Measurements from ENCODE around the gene ZNF319. TPM values are rescaled to one million over a fixed set of nuclear protein-coding genes. Genes with fewer than 3 reads are reported as not detected.

Gene ZNF319
- total and polyA plus RNA-seq, 2 of the 13 experiments (the other 11 are each of a cell fraction or from before 2014, with no cell fraction given), result 2.4 to 3.6 TPM

DNA sequence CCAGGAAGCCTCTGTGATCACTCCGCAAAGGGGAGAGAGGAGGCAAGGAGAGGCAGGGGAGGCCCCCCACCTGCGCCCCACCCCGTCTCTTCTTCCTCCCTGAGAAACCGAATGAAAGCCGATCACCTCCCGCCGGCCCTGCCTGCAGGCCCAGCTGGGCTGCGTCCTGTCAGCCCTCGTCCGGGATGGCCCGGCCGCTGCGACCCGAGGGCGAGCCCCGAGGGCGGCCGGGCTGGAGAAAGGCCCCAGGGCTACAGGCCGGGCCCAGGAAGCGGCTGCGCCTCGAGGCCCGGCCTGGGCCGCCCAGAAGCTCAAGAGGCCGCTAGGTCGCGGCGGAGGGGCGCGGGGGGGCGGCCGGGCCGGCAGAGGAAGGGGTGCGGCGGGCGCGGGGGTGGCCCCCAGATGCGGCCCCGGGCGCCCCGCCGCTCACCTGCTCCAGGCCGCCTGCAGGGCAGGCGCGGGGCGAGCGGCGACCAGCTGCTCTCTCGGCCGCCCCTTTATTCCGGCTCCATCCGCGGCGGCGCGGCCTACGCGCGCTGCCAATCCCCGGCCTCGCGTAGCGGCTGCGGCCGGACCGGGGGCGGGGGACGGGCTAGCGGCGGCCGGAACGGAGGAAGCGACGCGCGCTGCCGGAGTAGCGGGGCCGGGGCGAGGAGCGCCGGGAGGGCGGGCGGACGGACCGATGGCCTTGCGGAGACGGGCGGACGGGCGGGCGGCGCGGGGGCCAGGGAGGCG lies at the start of gene ZNF319 (continued):
- TF ChIP-seq, protein P1, sequence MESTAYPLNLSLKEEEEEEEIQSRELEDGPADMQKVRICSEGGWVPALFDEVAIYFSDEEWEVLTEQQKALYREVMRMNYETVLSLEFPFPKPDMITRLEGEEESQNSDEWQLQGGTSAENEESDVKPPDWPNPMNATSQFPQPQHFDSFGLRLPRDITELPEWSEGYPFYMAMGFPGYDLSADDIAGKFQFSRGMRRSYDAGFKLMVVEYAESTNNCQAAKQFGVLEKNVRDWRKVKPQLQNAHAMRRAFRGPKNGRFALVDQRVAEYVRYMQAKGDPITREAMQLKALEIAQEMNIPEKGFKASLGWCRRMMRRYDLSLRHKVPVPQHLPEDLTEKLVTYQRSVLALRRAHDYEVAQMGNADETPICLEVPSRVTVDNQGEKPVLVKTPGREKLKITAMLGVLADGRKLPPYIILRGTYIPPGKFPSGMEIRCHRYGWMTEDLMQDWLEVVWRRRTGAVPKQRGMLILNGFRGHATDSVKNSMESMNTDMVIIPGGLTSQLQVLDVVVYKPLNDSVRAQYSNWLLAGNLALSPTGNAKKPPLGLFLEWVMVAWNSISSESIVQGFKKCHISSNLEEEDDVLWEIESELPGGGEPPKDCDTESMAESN (CRISPR knock-in tag; conservative IDR thresholded peaks at IDR 0.05), result 0 out of 2 replicates have a peak, but pooled peaks have one; percentile 49
- TF ChIP-seq PLRG1 (conservative IDR thresholded peaks at IDR 0.05), result no peak
- peak; percentile 38; the same call in 1 of the 2 replicates for TF ChIP-seq ZNF777 (CRISPR knock-in tag; IDR thresholded peaks at IDR 0.05)
- TF ChIP-seq POLR2G (IDR thresholded peaks at IDR 0.05; ENCODE audit: low read depth, low read length), result no peak
- TF ChIP-seq NR2C2 (CRISPR knock-in tag; IDR thresholded peaks at IDR 0.05; ENCODE audit: borderline replicate concordance), result peak; percentile 1; the same call in 1 of the 2 replicates
- TF ChIP-seq, protein P2, sequence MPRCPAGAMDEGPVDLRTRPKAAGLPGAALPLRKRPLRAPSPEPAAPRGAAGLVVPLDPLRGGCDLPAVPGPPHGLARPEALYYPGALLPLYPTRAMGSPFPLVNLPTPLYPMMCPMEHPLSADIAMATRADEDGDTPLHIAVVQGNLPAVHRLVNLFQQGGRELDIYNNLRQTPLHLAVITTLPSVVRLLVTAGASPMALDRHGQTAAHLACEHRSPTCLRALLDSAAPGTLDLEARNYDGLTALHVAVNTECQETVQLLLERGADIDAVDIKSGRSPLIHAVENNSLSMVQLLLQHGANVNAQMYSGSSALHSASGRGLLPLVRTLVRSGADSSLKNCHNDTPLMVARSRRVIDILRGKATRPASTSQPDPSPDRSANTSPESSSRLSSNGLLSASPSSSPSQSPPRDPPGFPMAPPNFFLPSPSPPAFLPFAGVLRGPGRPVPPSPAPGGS (CRISPR knock-in tag; IDR thresholded peaks at IDR 0.05), result 0 out of 2 replicates have a peak, but pooled peaks have one; percentile 77
- TF ChIP-seq YEATS4 (CRISPR knock-in tag; IDR thresholded peaks at IDR 0.05; ENCODE audit: borderline replicate concordance), result peak; percentile 25; the same call in 1 of the 2 replicates
- TF ChIP-seq HBP1 (CRISPR knock-in tag; IDR thresholded peaks at IDR 0.05; ENCODE audit: low read depth), result peak; percentile 70; the same call in 1 of the 2 replicates
- TF ChIP-seq, protein P3, sequence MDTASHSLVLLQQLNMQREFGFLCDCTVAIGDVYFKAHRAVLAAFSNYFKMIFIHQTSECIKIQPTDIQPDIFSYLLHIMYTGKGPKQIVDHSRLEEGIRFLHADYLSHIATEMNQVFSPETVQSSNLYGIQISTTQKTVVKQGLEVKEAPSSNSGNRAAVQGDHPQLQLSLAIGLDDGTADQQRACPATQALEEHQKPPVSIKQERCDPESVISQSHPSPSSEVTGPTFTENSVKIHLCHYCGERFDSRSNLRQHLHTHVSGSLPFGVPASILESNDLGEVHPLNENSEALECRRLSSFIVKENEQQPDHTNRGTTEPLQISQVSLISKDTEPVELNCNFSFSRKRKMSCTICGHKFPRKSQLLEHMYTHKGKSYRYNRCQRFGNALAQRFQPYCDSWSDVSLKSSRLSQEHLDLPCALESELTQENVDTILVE (CRISPR knock-in tag; IDR thresholded peaks at IDR 0.05), result peak; percentile 14; the same call in 1 of the 2 replicates
- TF ChIP-seq ZNF570 (CRISPR knock-in tag; IDR thresholded peaks at IDR 0.05; ENCODE audit: borderline replicate concordance), result no peak
- TF ChIP-seq ZNF619 (CRISPR knock-in tag; IDR thresholded peaks at IDR 0.05), result 0 out of 2 replicates have a peak, but pooled peaks have one; percentile 17
- no peak for TF ChIP-seq ZNF318 (CRISPR knock-in tag; IDR thresholded peaks at IDR 0.05)
